ENCODE data around the gene OVOL2. TPM values are rescaled to one million over a fixed set of nuclear protein-coding genes. Genes with fewer than 3 reads are reported as not detected.
A peak's percentile ranks its signal among the peaks of the same experiment; 100 is the strongest.

OVOL2 gene
- total RNA-seq, 6 donors from 2014 or later = 6.6 to 36.7 (median 19.2) TPM

DNA sequence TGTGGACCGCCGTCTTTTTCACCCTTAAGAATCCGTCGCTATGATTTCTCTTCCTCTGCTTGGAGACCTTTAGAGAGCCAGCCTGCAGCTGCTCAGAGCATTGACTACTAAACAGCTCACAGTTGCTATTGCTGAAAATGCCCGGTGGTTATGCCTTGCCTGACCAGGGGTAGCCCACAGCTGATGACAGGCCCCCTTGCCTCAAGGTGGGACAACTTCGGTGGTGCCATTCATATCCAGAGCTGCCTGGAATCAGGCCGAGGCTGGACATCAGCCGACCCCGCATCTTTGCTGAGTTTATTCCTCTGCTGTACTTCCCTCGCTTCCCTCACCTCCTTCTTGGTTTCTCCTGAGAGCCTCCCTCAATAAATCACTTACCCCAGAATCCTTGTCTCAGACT, 39.6 kb downstream of the OVOL2 start:
- WGBS, 2 donors = 93 to 94% methylated on average over 9 to 10 of the region's 10 CpGs
- H3K4me3 ChIP-seq = no peak overlapping the region
- no peak overlapping the region for H3K27ac ChIP-seq
- no peaks in the 10 kb centered on the region for H3K27me3 ChIP-seq
- no peak for TF ChIP-seq EP300 (IDR thresholded peaks at IDR 0.05)
- TF ChIP-seq, protein P1, sequence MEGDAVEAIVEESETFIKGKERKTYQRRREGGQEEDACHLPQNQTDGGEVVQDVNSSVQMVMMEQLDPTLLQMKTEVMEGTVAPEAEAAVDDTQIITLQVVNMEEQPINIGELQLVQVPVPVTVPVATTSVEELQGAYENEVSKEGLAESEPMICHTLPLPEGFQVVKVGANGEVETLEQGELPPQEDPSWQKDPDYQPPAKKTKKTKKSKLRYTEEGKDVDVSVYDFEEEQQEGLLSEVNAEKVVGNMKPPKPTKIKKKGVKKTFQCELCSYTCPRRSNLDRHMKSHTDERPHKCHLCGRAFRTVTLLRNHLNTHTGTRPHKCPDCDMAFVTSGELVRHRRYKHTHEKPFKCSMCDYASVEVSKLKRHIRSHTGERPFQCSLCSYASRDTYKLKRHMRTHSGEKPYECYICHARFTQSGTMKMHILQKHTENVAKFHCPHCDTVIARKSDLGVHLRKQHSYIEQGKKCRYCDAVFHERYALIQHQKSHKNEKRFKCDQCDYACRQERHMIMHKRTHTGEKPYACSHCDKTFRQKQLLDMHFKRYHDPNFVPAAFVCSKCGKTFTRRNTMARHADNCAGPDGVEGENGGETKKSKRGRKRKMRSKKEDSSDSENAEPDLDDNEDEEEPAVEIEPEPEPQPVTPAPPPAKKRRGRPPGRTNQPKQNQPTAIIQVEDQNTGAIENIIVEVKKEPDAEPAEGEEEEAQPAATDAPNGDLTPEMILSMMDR (IDR thresholded peaks at IDR 0.05) = no peak
- no peak for TF ChIP-seq POLR2AphosphoS5 (IDR thresholded peaks at IDR 0.05)
- TF ChIP-seq POLR2A (IDR thresholded peaks at IDR 0.05) = no peak
- no peak for DNase-seq
- H3K36me3 ChIP-seq = no peaks in the 10 kb centered on the region
- no peaks in the 10 kb centered on the region for H3K4me1 ChIP-seq
- no peak for ATAC-seq (ENCODE audit: low FRiP score in 2 of 2)
- no peaks in the 10 kb centered on the region for H3K9me3 ChIP-seq

DNA sequence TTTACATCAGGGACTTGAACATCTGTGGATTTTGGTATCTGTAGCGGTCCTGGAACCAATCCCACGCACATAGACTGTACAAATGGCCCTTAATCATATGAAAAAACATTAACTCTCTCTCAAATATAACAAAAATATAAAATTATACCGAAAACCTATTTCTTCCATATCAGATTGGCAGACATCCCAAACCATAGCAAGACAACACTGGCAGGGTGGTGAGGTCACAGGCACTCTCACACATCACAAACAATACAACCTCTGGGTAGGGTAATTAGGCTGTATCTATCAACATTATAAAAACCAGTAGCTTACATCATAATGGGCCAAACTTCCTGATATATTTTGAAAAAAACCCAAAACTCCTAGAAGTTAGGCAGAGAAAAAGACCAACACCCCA, 40.9 kb downstream of the OVOL2 start:
- Histone ChIP-seq H3K4me1 (no peaks in the 10 kb centered on the region), H3K36me3 (no peaks in the 10 kb centered on the region), H3K4me3 (no peak overlapping the region), H3K27ac (no peak overlapping the region), H3K9me3 (no peaks in the 10 kb centered on the region), H3K27me3 (no peaks in the 10 kb centered on the region)
- DNase-seq = no peak
- no peak for ATAC-seq (ENCODE audit: low FRiP score in 2 of 2)
- TF ChIP-seq, protein P1 (IDR thresholded peaks at IDR 0.05) = no peak
- TF ChIP-seq EP300 (IDR thresholded peaks at IDR 0.05) (no peak), POLR2A (IDR thresholded peaks at IDR 0.05) (no peak), POLR2AphosphoS5 (IDR thresholded peaks at IDR 0.05) (no peak)
- 88 to 91% methylated on average over 3 of the region's 3 CpGs for WGBS, 2 donors

DNA sequence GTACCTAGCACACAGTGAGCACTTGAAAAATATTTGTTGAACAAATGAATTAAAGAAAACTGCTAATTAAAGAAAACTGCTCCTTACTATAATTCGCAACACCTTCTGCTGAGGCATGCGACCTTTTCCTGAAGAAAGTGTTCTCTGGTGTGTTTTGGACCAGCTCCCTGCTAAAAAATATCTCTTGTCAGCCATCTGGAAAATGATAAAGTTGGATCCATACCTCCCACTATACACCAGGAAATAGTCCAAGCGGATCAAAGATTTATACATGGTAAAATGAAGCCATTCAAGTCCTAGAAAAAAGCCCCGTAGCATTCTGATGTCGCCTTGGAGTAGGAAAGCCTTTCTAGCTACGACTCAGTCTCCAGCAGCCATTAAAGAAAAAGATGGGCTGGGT, 43.3 kb downstream of the OVOL2 start:
- no peaks in the 10 kb centered on the region for H3K27me3 ChIP-seq
- 90 to 91% methylated on average over 6 of the region's 6 CpGs for WGBS, 2 donors
- no peak overlapping the region for H3K4me3 ChIP-seq
- DNase-seq = no peak
- no peaks in the 10 kb centered on the region for H3K36me3 ChIP-seq
- no peaks in the 10 kb centered on the region for H3K4me1 ChIP-seq
- TF ChIP-seq EP300 (IDR thresholded peaks at IDR 0.05) = no peak
- TF ChIP-seq POLR2A (IDR thresholded peaks at IDR 0.05) = no peak
- no peak for TF ChIP-seq POLR2AphosphoS5 (IDR thresholded peaks at IDR 0.05)
- TF ChIP-seq, protein P1 (IDR thresholded peaks at IDR 0.05) = no peak
- no peak for ATAC-seq (ENCODE audit: low FRiP score in 2 of 2)
- no peaks in the 10 kb centered on the region for H3K9me3 ChIP-seq
- no peak overlapping the region for H3K27ac ChIP-seq

DNA sequence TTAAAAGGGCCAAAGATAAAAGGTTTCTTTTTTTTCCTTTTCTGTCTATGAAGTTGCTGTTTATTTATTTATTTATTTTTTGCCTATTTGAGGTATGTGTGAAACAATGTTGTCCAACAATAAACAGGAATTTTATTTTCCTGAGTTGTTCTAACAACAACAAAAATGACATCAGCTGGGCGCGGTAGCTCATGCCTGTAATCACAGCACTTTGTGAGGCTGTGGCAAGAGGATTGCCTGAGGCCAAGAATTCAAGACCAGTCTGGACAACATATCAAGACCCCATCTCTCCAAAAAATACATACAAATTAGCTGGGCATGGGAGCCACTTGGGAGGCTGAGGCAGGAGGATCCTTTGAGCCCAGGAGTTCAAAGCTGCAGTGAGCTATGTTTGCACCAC, 44.8 kb downstream of the OVOL2 start:
- no peaks in the 10 kb centered on the region for H3K27me3 ChIP-seq
- H3K9me3 ChIP-seq = no peaks in the 10 kb centered on the region
- H3K36me3 ChIP-seq = no peaks in the 10 kb centered on the region
- no peak for DNase-seq
- ATAC-seq (ENCODE audit: low FRiP score in 2 of 2) = no peak
- TF ChIP-seq, protein P1 (IDR thresholded peaks at IDR 0.05) = no peak
- TF ChIP-seq POLR2AphosphoS5 (IDR thresholded peaks at IDR 0.05) = no peak
- TF ChIP-seq EP300 (IDR thresholded peaks at IDR 0.05) = no peak
- TF ChIP-seq POLR2A (IDR thresholded peaks at IDR 0.05) = no peak
- H3K27ac ChIP-seq = no peak overlapping the region
- 92 to 98% methylated on average over 2 of the region's 2 CpGs for WGBS, 2 donors
- H3K4me1 ChIP-seq = peaks cover 0 to under 1% (median 0%) of the 10 kb centered on the region in 4 donors
- no peak overlapping the region for H3K4me3 ChIP-seq

DNA sequence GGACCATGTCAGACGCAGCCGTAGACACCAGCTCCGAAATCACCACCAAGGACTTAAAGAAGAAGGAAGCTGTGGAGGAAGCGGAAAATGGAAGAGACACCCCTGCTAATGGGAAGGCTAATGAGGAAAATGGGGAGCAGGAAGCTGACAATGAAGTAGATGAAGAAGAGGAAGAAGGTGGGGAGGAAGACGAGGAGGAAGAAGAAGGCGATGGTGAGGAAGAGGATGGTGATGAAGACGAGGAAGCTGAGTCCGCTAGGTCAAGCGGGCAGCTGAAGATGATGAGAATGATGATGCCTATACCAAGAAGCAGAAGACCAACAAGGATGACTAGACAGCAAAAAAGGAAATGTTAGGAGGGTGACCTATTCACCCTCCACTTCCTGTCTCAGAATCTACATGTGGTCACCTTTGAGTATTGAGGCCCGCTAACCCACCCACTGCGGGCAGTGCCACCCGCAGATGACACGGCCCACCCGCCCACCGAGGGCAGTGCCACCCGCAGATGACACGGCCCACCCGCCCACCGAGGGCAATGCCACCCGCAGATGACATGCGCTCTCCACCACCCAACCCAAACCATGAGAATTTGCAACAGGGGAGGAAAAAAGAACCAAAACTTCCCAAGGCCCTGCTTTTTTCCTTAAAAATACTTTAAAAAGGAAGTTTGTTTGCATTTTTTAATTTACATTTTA, 45.6 kb downstream of the OVOL2 start:
- H3K36me3 ChIP-seq = no peaks in the 10 kb centered on the region
- WGBS, 2 donors = 89 to 92% methylated on average over 21 of the region's 21 CpGs
- TF ChIP-seq, protein P1 (IDR thresholded peaks at IDR 0.05) = no peak
- TF ChIP-seq POLR2AphosphoS5 (IDR thresholded peaks at IDR 0.05) = no peak
- TF ChIP-seq EP300 (IDR thresholded peaks at IDR 0.05) = no peak
- TF ChIP-seq POLR2A (IDR thresholded peaks at IDR 0.05) = no peak
- H3K4me1 ChIP-seq = peaks cover 0 to 7% (median 1%) of the 10 kb centered on the region in 4 donors
- H3K9me3 ChIP-seq = no peaks in the 10 kb centered on the region
- no peak overlapping the region for H3K27ac ChIP-seq
- no peaks in the 10 kb centered on the region for H3K27me3 ChIP-seq
- peak in 1 of 2 donors; percentile 62 for DNase-seq
- ATAC-seq (ENCODE audit: low FRiP score in 2 of 2) = no peak
- no peak overlapping the region for H3K4me3 ChIP-seq

Data from upper lobe of left lung (tissue), 6 donors.